Trophoblast cell (in vitro differentiated cells and primary cell): ENCODE measurements around the gene NFS1.
"Not testable (repeated sequence)": the region's sequence is repeated elsewhere in the genome, so short reads cannot be mapped to it uniquely, and the experiment has no call there.

ENCODE experiments used
- DNase-seq, 2 donors: peaks; one replicate each; pipeline ENCODE4 v3.0.0-alpha.2; 2016
- H2AFZ ChIP-seq: 2 replicates; pipeline ENCODE4 v1.6.1; 2013; ENCODE audit warnings: low read length, moderate library complexity, mild to moderate bottlenecking; ENCODE audit not compliant: insufficient read depth, poor library complexity
- H2AK5ac ChIP-seq: 2 replicates; pipeline ENCODE4 v1.6.1; 2013; ENCODE audit warnings: mild to moderate bottlenecking, low read length
- H2BK120ac ChIP-seq: 2 replicates; pipeline ENCODE4 v1.6.1; 2013; ENCODE audit warnings: low read length, mild to moderate bottlenecking, moderate library complexity; ENCODE audit not compliant: insufficient read depth, poor library complexity
- H2BK12ac ChIP-seq: 2 replicates; pipeline ENCODE4 v1.6.1; 2013; ENCODE audit warnings: mild to moderate bottlenecking, low read length, moderate library complexity
- H2BK5ac ChIP-seq: 2 replicates; pipeline ENCODE4 v1.6.1; 2013; ENCODE audit warnings: low read length, low read depth, moderate library complexity, mild to moderate bottlenecking; ENCODE audit not compliant: poor library complexity
- H3K14ac ChIP-seq: 2 replicates; pipeline ENCODE4 v1.6.1; 2013; ENCODE audit warnings: mild to moderate bottlenecking, low read length
- H3K18ac ChIP-seq: 2 replicates; pipeline ENCODE4 v1.6.1; 2013; ENCODE audit warnings: mild to moderate bottlenecking, low read length
- H3K23ac ChIP-seq: 2 replicates; pipeline ENCODE4 v1.6.1; 2013; ENCODE audit warnings: low read length
- H3K27ac ChIP-seq: 2 replicates; pipeline ENCODE4 v1.5.1; 2013; ENCODE audit warnings: low read depth, mild to moderate bottlenecking, inconsistent platforms, low read length, moderate library complexity
- H3K27me3 ChIP-seq: 2 replicates; pipeline ENCODE4 v1.6.1; 2013; ENCODE audit warnings: inconsistent platforms, mild to moderate bottlenecking, low read length, moderate library complexity; ENCODE audit not compliant: insufficient read depth
- H3K36me3 ChIP-seq, 2 experiments: 1 replicate in 1 of 2; 2 replicates in 1 of 2; pipeline ENCODE4 v1.6.1; 2013; ENCODE audit warnings: low read length in 2 of 2, mild to moderate bottlenecking in 2 of 2, moderate library complexity in 1 of 2; ENCODE audit not compliant: insufficient read depth in 2 of 2, control insufficient read depth in 1 of 2
- H3K4ac ChIP-seq: 2 replicates; pipeline ENCODE4 v1.6.1; 2013; ENCODE audit warnings: low read depth, mild to moderate bottlenecking, low read length, moderate library complexity
- H3K4me1 ChIP-seq, 2 experiments: 1 replicate in 1 of 2; 2 replicates in 1 of 2; pipeline ENCODE4 v1.6.1; 2013; ENCODE audit warnings: low read length in 2 of 2, mild to moderate bottlenecking in 2 of 2, moderate library complexity in 1 of 2; ENCODE audit not compliant: insufficient read depth in 2 of 2, control insufficient read depth in 1 of 2
- H3K4me2 ChIP-seq: 2 replicates; pipeline ENCODE4 v1.6.1; 2013; ENCODE audit warnings: inconsistent platforms, mild to moderate bottlenecking, low read length, moderate library complexity
- H3K4me3 ChIP-seq: 2 replicates; pipeline ENCODE4 v1.5.1; 2013; ENCODE audit warnings: mild to moderate bottlenecking, low read depth, low read length, inconsistent platforms
- H3K79me1 ChIP-seq: one replicate; pipeline ENCODE4 v1.6.1; 2013; ENCODE audit warnings: low read length
- H3K79me2 ChIP-seq: 2 replicates; pipeline ENCODE4 v1.6.1; 2013; ENCODE audit warnings: low read length, mild to moderate bottlenecking; ENCODE audit not compliant: control insufficient read depth, insufficient read depth, poor library complexity
- H3K9ac ChIP-seq: 2 replicates; pipeline ENCODE4 v1.6.1; 2013; ENCODE audit warnings: mild to moderate bottlenecking, low read length
- H3K9me3 ChIP-seq: 2 replicates; pipeline ENCODE4 v1.6.1; 2013; ENCODE audit warnings: low read depth, mild to moderate bottlenecking, control low read depth, inconsistent platforms, low read length; ENCODE audit not compliant: insufficient read depth
- H4K12ac ChIP-seq: 2 replicates; pipeline ENCODE4 v1.6.1; 2013; ENCODE audit warnings: low read depth, mild to moderate bottlenecking, low read length, moderate library complexity
- H4K8ac ChIP-seq: 2 replicates; pipeline ENCODE4 v1.6.1; 2013; ENCODE audit warnings: low read depth, mild to moderate bottlenecking, low read length, moderate library complexity
- H4K91ac ChIP-seq: one replicate; pipeline ENCODE4 v1.6.1; 2013; ENCODE audit warnings: low read depth, mild to moderate bottlenecking, low read length, moderate library complexity
- WGBS: extraction: QIAGEN DNeasy Blood & Tissue Kit; methylation state at CpG from one replicate; pipeline ENCODE4 v1.1.7; 2013; ENCODE audit warnings: missing lambda C conversion rate; ENCODE audit not compliant: insufficient read length, insufficient coverage; ENCODE audit errors: extremely low coverage; 5-methylcytosine and 5-hydroxymethylcytosine counted together

NFS1 gene

DNA sequence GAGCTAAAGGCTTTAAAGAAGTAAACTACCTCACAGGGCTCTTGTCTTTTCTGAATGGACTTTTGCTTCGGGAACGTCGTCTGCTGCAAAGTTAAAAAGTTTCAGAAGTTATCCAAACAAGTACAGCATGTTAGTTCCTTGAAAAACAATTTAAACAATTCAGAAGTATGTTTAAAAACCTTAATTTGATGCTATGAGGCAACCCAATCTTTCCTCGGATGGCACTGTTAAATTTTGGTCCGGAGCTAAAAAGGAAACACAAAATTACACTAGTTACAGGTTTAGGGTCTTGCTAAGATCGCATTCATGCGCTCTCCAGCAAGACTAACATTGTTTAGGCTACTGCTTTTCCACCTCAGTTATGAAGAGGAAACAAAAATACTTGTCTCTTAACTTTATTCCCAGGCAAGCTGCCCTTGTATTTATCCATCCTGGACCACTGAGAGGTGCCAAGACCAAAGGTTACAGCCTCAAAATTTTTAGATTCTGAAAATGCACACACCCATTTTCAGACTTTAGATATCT, 30.2 kb upstream of the NFS1 start:
- no peak overlapping the region for H2BK5ac ChIP-seq
- no peak for DNase-seq
- H4K12ac ChIP-seq: no peak overlapping the region
- no peak overlapping the region for H2BK12ac ChIP-seq
- H3K79me1 ChIP-seq: no peaks in the 10 kb centered on the region
- no peak overlapping the region for H3K9ac ChIP-seq
- H4K8ac ChIP-seq: no peak overlapping the region
- H3K27ac ChIP-seq: no peak overlapping the region
- no peak overlapping the region for H2BK120ac ChIP-seq
- no peak overlapping the region for H3K4me2 ChIP-seq
- H2AFZ ChIP-seq: no peak overlapping the region
- H3K36me3 ChIP-seq: peaks cover 44 to 57% of the 10 kb centered on the region in 2 experiments
- H3K14ac ChIP-seq: no peak overlapping the region
- no peak overlapping the region for H4K91ac ChIP-seq
- no peak overlapping the region for H3K4ac ChIP-seq
- H3K18ac ChIP-seq: no peak overlapping the region
- no peak overlapping the region for H3K4me3 ChIP-seq
- no peak overlapping the region for H3K23ac ChIP-seq
- no peaks in the 10 kb centered on the region for H3K9me3 ChIP-seq
- H3K4me1 ChIP-seq: no peaks in the 10 kb centered on the region
- H3K79me2 ChIP-seq: peaks cover 7% of the 10 kb centered on the region
- no peaks in the 10 kb centered on the region for H3K27me3 ChIP-seq
- WGBS: no CpG with 5 or more reads among the region's 7 CpGs
- H2AK5ac ChIP-seq: no peak overlapping the region

DNA sequence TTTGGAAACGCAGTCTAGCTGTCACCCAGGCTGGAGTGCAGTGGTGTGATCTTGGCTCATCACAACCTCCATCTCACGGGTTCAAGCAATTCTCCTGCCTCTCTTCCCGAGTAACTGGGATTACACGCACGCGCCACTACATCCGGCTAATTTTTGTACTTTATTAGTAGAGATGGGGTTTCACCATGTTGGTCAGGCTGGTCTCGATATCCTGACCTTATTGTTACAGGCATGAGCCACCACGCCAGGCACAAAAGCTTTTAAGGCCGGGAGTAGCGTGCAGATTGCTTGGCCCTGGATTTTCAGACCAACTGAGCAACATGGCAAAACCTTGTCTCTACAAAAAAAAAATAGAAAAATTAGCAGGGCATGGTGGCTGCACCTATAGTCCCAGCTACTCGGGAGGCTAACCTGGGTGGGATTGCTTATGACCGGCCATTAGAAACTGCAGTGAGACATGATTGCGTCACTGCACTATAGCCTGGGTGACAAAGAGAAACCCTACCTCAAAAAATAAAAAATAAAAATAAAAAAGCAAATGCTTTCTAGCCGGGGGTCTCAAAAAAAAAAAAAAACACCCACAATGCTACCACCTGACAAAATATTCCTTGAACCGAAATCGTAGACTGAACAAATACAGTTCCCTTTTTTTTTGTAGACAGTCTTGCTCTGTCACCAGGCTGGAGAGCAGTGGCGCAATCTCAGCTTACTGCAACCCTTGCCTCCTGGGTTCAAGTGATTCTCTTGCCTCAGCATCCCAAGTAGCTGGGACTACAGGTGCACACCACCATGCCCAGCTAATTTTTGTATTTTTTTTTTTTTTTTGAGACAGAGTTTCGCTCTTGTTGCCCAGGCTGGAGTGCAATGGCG, 27.9 kb upstream of the NFS1 start:
- DNase-seq: no peak
- H4K91ac ChIP-seq: no peak overlapping the region
- no CpG with 5 or more reads among the region's 20 CpGs for WGBS
- H2BK120ac ChIP-seq: no peak overlapping the region
- H3K14ac ChIP-seq: no peak overlapping the region
- H3K4me1 ChIP-seq: no peaks in the 10 kb centered on the region
- H3K4me2 ChIP-seq: no peak overlapping the region
- no peaks in the 10 kb centered on the region for H3K27me3 ChIP-seq
- H3K23ac ChIP-seq: no peak overlapping the region
- H3K79me2 ChIP-seq: peaks cover 2% of the 10 kb centered on the region
- no peak overlapping the region for H2BK5ac ChIP-seq
- no peaks in the 10 kb centered on the region for H3K79me1 ChIP-seq
- H3K18ac ChIP-seq: no peak overlapping the region
- no peak overlapping the region for H3K27ac ChIP-seq
- H4K8ac ChIP-seq: no peak overlapping the region
- peaks cover 50 to 62% of the 10 kb centered on the region in 2 experiments for H3K36me3 ChIP-seq
- no peak overlapping the region for H3K4me3 ChIP-seq
- no peaks in the 10 kb centered on the region for H3K9me3 ChIP-seq
- no peak overlapping the region for H2BK12ac ChIP-seq
- H2AK5ac ChIP-seq: no peak overlapping the region
- no peak overlapping the region for H3K9ac ChIP-seq
- no peak overlapping the region for H2AFZ ChIP-seq
- peak overlapping the region; percentile 72 for H3K4ac ChIP-seq
- H4K12ac ChIP-seq: peak overlapping the region; percentile 80

DNA sequence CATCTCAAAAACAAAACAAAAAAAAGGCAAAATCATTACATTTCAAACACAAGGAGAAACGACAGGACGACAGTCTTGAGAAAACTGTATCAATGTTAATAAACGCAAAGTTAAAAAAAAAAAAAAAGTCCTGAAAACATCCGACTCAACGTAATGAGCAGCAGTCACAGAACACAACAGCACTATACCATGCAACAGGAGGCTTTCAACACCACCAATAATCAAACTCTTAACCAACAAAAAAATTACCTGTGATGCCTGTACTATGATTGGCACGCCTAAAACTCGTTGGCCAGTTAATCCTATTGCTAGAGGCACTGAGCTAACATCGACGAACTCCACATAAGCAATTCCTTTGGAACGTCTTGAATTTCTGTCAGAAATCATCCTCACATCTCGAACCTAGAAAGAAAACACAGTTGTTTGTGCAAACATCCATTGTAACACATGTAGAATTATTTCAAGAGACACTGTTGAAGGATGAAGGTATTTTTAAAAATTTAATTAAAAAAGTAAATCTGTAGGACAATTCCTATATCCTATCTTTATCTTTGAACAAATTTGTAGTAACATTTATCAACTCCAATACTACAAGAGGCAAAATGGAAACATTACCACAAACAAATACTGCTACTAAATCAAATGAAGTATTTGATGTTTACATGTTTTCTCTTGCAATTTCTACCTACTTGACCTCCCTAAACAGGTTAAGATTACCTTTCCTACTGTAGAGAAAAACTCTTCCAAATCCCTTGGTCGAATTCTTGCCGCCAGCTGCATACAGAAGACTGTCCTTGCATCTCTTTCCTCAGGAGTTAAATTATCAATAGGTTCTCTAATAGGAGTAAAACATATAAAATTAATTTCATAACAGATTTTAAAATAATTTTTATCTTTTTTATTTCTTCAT, 25.4 kb upstream of the NFS1 start:
- Histone ChIP-seq H3K9me3 (no peaks in the 10 kb centered on the region), H2AFZ (no peak overlapping the region), H4K8ac (no peak overlapping the region), H3K27ac (no peak overlapping the region), H4K12ac (no peak overlapping the region), H3K27me3 (no peaks in the 10 kb centered on the region), H2BK5ac (no peak overlapping the region), H3K4me1 (no peaks in the 10 kb centered on the region), H2BK120ac (no peak overlapping the region), H3K18ac (no peak overlapping the region), H3K4me3 (no peak overlapping the region), H3K79me2 (peaks cover 2% of the 10 kb centered on the region), H4K91ac (no peak overlapping the region), H2AK5ac (no peak overlapping the region), H3K14ac (no peak overlapping the region), H3K79me1 (no peaks in the 10 kb centered on the region), H2BK12ac (no peak overlapping the region), H3K4ac (peak overlapping the region; percentile 15), H3K4me2 (no peak overlapping the region), H3K9ac (no peak overlapping the region), H3K23ac (no peak overlapping the region), H3K36me3 (peaks cover 66 to 82% of the 10 kb centered on the region in 2 experiments)
- no CpG with 5 or more reads among the region's 13 CpGs for WGBS
- no peak for DNase-seq

DNA sequence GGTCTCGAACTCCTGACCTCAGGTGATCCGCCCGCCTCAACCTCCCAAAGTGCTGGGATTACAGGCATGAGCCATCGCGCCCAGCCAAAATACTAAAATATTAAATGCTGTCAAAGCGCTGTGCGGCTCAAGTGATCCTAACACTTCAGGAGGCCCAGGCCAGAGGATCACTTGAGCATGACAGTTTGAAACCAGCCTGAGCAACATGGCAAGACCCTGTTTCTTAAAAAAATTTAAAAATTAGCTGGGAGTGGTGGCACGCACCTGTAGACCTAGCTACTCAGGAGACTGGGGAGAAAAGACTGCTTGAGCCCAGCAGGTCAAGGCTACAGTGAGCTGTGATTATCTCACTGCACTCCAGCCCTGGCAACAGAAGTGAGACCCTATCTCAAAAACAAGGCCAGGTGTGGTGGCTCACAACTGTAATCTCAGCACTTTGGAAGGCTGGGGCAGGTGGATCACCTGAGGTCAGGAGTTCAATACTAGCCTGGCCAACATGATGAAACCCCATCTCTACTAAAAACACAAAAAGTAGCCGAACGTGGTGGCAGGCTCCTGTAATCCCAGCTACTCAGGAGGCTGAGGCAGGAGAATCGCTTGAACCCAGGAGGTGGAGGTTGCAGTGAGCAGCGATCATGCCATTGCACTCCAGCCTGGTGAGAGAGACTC, 24.6 kb upstream of the NFS1 start:
- not testable (repeated sequence) for H3K27ac ChIP-seq

More for the DNA sequence above, 24.6 kb upstream of the NFS1 start:
- not testable (repeated sequence) for H3K4me2 ChIP-seq, H3K9me3 ChIP-seq, H3K23ac ChIP-seq, H3K14ac ChIP-seq, H3K4me3 ChIP-seq, H4K8ac ChIP-seq, H3K9ac ChIP-seq, H3K79me1 ChIP-seq, H4K91ac ChIP-seq, H2BK120ac ChIP-seq, H2AFZ ChIP-seq, H3K79me2 ChIP-seq, H2BK5ac ChIP-seq, H3K4me1 ChIP-seq, H2AK5ac ChIP-seq, H3K18ac ChIP-seq, H4K12ac ChIP-seq, H3K4ac ChIP-seq, H3K27me3 ChIP-seq, DNase-seq, H2BK12ac ChIP-seq
- WGBS: no CpG with 5 or more reads among the region's 12 CpGs
- H3K36me3 ChIP-seq: peaks cover 71 to 83% of the 10 kb centered on the region in 2 experiments
